ENCODE results near the gene KIF6.

- TF ChIP-seq CTCF (IDR thresholded peaks at IDR 0.05): no peak
- TF ChIP-seq POLR2A (IDR thresholded peaks at IDR 0.05): no peak
These were observed 178.5 kb downstream of the KIF6 start for GRCh38 chr6:39546731-39547130.
